T-helper 22 cell (primary cell): ENCODE data around the gene CGA.

Experiments used
- DNase-seq: peaks from one replicate; pipeline ENCODE4 v3.0.0-alpha.2; 2020; ENCODE audit warnings: low read depth

CGA gene

GRCh38 chr6:87088076-87088475 lies 6.8 kb downstream of the CGA start:
- no peak for DNase-seq

- DNase-seq, result no peak
Observed at GRCh38 chr6:87082160-87082721, 12.7 kb downstream of the CGA start.

- no peak for DNase-seq
Observed at GRCh38 chr6:87078983-87079616, 15.8 kb downstream of the CGA start.

- DNase-seq, result no peak
Observed at GRCh38 chr6:87075168-87075567, 19.7 kb downstream of the CGA start.

DNA sequence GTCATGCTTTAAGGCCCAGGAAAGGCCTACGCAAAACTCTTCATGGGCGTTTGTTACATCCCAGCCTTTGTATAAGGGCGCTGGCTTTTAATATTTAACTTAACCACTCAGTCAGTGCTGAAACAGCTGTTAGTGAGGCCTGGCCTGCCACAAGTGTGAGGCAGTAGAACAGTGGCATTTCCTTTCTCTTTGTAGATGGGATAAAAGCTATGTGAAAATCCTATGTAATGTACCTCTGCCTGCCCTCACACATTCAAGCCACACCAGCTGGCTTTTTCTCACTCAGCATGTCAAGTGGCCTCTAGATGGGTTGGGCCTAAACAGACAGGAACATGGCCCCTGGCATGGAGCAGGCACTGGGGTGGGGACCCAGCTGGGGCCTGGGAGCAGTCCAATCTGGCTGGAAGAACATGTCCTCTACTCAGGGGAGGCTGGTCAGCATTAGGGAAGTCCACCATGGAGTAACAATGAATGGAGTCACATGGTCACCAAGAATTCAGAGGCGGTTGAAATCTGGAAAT lies 20.7 kb downstream of the CGA start:
- no peak for DNase-seq

DNA sequence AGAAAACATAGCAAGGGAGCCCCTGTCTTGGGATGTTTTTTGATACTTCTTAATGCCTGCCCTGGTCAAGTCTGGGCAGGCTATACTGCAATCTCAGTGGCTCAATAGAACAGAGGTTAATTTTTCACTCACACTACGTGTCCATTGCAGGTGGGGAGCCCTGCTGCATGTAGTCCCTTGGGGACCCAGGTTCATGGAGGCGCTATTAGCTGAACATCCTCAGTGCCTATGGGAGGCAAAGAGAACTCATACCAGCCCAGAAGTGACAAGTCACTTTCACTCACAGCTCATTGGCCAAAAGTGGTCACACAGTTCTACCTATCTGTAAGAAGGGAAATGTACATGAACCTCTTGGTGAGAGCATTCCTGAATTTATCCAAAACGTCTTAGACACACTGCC lies 23.2 kb downstream of the CGA start:
- DNase-seq, result no peak

- no peak for DNase-seq
Observed at GRCh38 chr6:87070741-87071140, 24.2 kb downstream of the CGA start.

DNA sequence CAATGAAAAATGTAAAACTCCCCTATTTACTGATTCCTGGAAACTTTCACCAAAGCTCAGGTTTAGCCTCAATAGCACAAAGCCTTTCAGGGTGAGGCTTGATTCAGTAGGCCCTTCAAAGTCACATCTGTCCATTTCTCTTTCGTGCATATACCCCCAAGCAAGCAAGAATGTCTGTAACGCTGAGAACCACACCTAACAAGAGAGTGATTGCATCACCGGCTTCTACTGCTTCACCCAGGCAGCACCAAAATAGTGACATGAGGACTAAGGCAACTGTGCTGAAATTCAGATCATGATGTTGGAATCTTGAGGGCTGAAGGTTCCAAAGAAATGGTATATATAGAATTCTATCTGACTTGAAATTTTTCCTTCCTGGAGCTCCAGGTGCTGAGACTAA lies 26.1 kb downstream of the CGA start:
- DNase-seq, result no peak

DNA sequence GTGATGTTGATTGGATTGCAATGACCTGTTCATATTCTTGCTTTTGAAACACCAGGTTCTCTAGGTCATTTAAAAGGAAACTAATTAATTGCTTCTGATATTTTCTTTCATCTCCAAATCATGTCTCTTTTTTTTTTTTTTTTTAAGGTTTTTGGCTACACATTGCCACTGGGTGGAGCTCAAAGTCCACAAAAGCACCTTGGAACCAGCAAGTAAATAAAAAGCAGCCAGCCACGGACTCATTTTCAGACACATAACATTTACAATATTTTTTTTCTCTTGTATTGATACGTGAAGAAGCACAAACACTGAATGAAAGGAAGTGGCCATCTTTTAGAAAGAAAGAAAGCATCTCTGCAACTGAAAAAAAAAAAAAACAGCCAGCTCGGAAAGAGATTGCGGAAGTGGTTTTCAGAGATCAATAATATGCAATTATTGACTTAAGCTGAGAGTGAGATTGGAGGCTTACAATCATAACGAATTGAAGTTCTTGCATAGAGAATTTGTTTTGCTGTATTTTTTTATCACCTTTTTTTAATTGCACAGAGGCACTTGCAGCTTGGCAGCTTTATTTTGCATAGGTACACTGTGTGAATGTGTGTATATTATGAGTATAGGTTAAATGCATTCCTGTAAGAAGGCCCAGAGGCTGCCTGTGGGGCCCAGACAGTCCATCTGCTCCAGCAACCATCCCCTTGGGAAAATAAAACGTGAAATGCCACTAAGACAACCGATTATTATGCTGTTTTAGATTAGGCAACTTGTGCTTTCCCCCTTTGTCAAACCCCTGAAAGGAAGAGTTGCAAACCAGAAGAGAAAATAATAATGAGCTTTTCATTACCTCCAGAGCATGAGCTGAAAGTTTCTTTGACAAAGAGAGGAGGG lies 28.2 kb downstream of the CGA start:
- peak; percentile 2 for DNase-seq

DNA sequence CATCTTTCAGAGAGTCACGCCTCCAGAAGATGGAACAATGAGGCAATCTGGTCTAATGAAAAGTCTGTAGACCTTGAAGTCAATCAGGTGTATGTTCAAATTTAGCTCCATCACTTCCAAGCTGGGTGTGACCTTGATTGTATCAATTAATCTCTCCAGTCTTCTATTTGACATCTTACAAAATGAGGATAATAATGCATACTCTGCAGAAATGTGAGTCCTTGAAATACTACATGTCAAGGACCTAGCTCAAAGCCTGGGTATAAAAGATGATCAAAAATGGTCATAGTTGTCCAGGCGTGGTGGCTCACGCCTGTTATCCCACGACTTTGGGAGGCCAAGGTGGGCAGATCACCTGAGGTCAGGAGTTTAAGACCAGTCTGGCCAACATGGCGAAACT lies 29.8 kb downstream of the CGA start:
- DNase-seq, result no peak

- no peak for DNase-seq
Observed at GRCh38 chr6:87059943-87060342, 35.0 kb downstream of the CGA start.

GRCh38 chr6:87054143-87054833 lies 40.6 kb downstream of the CGA start:
- no peak for DNase-seq

DNA sequence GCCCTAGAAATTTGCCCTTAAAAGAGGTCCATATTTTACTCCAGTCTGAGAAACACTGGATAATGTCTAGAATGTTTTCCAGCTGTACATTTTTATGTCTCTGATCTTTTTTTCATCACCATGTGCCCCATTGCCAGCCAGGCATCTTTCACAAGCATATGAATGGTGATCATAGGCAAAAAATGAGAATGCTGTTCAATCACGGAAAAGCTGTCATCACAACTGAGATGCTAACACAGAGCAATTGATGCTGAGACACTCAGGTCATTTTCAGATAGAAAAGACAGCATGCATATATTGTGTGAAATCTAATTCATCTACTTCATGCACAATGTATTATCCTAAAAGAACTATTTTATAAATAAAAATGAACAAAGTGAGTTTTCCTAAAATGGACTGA lies 41.6 kb downstream of the CGA start:
- DNase-seq, result no peak

GRCh38 chr6:87049779-87050178 lies 45.1 kb downstream of the CGA start:
- DNase-seq, result no peak

DNA sequence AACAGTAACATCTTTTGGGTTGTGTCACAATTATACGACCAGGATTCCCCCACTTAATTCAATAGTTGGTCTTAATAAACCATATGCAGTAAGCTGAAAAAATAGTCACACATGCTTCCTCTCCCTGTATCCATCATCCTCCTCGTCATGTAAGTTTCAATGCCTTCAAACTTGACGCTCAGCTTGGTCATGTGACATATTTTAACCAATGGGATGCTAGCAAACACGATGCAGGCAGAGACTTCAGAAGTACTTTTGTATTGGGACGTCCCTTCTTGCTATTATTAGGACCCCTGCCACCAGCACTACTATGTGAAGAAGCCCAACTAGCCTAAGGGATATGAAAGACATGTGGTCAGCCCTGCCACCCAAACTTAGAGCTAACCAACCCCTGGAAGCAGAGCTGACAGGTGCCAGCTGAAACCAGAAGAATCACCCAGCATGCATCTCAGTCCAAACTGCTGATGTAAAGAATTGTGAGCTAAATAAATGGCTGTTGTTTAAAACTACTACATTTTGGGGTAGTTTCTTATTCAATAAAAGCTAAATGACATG lies 49.3 kb downstream of the CGA start:
- DNase-seq, result no peak

DNA sequence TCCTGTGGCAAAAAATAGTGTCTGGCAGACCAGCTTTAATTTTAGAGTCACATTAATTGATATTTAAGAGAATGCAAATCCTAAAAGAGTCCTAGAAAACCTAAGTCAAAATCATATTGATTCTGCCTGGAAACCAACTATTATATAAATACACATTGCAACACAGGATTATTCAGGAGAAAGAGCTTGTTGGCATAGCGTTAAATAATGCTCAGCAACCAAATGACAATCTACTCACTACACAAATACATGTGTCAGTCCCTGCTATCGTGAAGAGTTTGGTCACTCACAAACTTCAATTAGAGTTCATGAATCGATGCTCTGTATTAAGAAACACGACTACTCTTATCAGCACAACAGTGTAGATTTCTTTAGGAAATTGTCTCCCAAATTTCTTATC lies 54.2 kb downstream of the CGA start:
- no peak for DNase-seq
